Lower leg skin (tissue), 3 donors: Measurements from ENCODE around the gene DLK2.

Experiments
- CTCF ChIP-seq, 3 donors: fragments of 450-650 bp; IDR thresholded peaks; one replicate each; pipeline ENCODE4 v1.5.1; 2016; ENCODE audit warnings: antibody characterized with exemption in 3 of 3, mild to moderate bottlenecking in 3 of 3, moderate library complexity in 2 of 3
- POLR2A ChIP-seq, 2 donors: fragments of 450-650 bp; IDR thresholded peaks; one replicate each; pipeline ENCODE4 v1.6.1; 2016 to 2017; ENCODE audit warnings: antibody characterized with exemption in 2 of 2, mild to moderate bottlenecking in 1 of 2, moderate library complexity in 1 of 2

- TF ChIP-seq CTCF (IDR thresholded peaks at IDR 0.05) (no peak), POLR2A (IDR thresholded peaks at IDR 0.05) (no peak)
Observed at GRCh38 chr6:43408259-43408658, 47.1 kb downstream of the DLK2 start.
